HG03039 (cell line): ENCODE measurements around the gene DLG2.

ENCODE experiments used
- ATAC-seq: cut with Tn5 transposase; IDR thresholded peaks from one replicate; pipeline ENCODE4 v1.9.1; 2021; ENCODE audit warnings: mild to moderate bottlenecking, moderate library complexity; ENCODE audit not compliant: unreplicated experiment

Gene DLG2

DNA sequence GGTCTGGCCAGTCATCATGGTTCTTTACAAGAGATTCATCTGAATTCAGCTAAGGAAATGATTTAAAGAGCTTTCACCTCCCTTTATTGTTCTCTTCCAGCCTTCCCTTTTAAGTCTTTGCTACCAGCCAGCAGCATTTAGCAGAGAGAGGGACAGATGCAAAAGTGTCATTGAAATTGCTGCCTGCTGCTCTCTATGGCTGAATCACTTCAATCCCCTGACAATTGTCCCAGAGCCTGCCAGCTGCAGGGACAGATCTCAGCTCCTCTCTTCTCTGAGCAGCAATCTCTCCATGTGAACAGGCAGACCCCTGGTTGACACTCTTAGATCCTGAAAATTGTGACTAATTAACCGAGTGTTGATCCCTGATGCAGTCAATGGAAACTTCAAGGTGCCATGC is 1524.0 kb downstream of the DLG2 start:
- no peak for ATAC-seq

DNA sequence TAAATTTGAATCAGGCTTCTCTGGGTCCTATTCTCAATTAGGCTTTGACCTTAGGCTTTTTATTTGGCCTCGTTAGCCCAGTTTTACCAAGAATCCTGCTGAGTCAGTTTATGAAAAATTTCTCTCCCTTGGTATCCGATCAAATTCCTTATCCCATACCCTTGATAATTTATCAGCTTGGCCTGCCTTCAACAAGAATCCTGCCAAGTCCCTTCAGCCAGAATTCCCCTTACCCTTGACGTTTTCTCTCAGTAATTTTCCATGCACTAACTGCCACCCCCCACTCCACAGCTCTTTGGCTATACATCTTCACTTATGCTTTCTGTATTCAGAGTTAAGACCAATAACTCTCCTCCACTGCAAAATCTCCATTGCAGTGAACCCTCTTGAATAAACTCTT is 1530.0 kb downstream of the DLG2 start:
- no peak for ATAC-seq

DNA sequence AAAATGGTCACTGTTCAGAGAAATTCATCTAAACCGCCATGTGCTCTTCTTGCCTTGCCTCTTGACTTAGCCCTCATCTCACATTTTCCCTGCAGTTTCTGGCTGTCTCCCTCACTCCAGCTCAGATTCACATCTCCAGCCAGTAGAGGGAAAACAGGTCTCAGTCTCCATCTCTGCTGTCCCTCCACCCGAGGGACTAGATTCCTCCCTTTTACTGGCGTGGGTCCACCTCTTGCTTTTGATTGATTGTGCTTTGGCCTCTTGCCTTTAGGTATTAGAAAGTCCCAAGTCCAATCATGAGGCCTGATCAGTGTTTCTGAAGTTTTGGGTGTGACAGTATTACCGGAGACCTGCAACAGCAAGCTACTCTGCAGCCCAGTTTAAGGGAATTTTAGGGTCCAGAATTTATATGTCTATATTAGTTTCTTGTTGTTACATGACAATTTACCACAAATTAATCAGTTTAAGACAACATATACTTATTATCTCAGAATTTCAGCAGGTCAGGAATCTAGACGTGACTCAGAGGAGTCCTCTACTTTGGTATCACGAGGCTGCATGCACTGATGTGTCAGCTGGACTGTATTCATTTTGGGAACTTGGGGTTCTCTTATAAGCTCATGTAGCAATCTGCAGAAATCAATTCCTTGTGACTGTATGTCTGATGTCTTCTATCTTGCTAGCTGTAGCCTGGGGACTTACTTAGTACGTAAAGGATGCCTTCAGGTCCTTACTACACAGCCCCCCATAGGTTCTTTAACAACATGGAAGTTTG is 1535.7 kb downstream of the DLG2 start:
- no peak for ATAC-seq

GRCh38 chr11:84089072-84090057 is 1537.8 kb downstream of the DLG2 start:
- ATAC-seq: no peak

DNA sequence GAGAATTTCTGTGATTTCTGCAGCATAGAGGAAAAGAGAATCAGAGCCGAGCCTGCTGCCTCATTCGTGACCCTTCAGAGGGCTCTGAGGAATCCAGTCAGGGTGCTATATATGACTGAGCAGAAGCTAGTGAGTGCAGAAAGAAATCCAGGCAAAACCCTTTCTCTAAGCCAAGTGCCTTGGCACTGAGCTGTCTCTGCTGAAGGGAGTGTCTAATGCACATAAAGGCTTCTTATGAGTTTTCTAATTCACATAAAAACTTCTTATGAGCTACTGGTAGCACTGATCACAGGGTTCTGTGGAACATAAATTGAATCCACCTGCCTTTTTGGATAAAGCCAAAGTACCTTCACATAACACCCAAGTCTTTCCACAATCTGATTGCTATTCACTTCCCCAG is 1555.3 kb downstream of the DLG2 start:
- no peak for ATAC-seq

DNA sequence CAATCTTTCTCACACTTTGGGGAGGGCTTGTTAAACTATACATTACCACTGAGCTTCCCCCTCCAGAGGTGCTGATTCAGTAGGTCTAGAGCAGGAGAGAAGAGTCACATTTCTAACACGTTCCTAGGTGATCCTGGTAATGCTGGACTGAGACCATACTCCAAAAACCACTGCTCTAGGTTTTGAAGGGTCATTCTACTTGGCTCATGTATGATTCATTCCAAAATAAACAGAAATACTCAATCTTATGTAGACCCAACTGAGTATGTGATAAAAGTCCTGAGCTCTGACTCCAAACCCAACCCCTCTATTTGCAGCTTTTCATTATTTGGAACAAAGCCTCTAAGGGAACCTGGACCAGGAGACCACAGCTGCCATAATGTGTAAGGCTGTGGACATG is 1558.1 kb downstream of the DLG2 start:
- ATAC-seq: no peak

GRCh38 chr11:84061726-84062125 is 1565.4 kb downstream of the DLG2 start:
- ATAC-seq: no peak

DNA sequence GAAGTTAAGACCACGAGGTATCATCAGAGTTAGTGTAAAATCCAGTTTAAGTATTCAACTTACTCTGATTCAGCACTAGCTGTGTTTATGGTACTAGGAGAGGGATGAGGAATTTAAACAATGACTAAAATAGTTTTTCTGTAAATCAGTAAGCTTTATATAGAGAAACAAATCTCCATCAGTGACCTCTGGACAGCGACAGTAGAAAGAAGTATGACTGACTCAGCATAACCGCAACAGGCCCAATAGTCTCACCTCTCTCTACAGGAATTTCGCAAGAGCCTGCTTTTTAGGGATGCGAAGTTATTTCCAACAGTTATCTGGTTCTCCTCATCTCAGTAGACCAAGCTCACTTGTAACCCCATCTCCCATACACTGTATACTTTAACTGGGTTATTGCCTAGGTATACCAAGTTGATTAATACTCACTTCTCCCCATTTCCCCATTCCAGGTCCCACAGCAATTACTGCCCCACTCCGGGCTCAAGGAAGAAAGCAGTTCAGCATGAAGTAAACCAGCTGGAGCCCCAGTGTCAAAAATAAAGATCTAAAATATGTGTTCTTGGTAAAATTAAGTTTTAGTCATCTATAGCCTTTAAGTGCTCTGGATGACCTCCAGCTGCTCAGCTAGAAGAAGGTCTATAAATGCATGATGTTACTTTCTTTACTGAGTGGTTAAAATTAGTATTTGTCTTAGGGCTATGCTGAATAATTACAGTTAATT is 1570.3 kb downstream of the DLG2 start:
- ATAC-seq: no peak

DNA sequence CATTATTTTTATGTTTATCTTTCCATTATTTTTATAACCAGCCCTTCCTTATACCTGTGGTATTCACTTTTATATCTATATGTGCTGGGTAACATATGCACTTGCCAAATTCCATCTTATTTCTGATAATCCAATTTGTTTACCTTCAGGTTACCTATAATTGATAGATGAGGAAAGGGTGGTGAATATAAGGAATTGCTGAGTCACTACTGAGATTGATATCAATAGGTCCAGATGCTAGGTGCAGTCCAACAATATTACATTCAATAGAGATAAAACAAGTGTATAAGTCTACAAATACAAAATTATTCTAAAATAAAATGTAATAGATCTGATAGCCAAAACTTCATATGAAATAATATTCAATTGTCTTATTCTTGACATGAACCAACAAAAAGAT is 1582.0 kb downstream of the DLG2 start:
- ATAC-seq: no peak

DNA sequence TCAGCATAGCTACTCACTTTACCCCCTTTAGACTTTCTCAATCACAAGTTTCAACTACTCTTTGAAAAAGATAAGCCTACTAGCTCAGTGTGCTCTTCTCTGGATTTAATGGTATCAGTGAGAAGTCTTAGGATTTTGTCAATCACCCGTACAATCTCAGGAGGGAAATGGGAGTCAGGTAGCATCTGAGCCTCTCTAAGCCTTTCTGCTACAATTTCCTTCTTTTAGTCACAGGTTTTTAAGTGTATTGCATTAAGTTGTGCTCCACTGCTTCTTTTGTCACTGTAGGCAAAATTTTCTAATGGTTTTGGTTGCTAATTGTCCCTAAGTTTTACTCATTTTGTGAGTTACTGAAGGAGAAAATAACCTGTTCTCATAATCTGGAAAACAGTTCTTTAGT is 1582.4 kb downstream of the DLG2 start:
- ATAC-seq: no peak

DNA sequence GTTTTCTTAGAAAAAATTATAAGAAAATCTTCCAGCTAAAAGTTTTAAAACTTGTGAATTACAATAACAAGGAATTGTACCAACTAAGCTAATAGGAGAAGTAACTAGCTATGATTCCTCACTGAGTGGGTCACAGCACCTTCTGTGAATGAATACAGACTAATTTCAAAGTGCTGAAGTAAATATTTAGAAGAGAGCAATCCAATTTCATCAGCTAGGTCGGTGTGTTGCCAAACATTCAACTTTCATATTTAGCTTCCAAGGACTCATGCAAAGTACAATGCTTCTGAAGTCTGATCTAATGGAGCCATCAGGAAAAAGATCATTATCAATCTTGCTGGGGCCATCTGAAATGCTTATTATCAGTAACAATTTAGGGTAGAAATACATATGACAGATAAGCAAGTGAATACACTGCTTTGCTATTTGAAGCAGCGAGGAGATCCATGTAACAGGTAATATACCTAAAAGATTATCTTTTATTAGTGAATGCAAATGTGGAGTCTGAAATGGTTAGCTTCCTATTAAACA is 1590.4 kb downstream of the DLG2 start:
- no peak for ATAC-seq

DNA sequence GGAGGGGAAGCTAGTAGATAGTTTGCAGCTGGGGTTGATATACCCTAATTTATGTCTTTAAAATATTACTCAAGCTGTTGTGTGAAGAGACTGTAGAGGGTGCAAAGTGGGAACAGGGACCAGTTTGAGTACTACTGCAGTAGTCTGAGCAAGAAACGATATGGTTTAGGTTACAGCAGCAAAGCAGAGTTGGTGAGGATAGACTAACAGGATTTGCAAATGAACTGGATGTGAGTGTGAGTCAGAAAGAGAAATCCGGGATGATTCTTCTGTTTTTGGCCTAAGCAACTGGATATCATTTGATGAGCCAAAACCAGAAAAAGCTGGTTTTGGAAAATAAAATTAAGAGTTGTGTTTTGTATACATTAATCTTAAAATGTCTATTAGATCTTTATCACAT is 1591.5 kb downstream of the DLG2 start:
- ATAC-seq: no peak

- ATAC-seq: no peak
Measured at GRCh38 chr11:84034484-84034883, 1592.7 kb downstream of the DLG2 start.

DNA sequence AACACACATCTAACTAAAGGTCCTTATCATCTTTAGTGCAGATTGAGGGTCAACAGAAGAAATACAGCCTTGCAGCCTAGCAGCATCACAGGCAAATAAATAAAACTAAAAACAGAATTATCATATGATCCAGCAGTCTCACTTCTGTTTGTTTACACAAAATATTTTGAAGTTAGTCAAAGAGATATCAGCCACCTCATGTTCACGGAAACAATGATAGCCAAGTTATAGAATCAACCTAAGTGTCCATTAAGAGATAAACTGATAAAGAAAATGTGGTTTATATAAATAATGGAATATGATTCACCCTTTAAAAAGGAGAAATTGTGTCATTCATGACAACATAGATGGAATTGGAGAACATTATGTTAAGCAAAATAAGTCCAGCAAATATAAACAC is 1602.9 kb downstream of the DLG2 start:
- ATAC-seq: no peak

- ATAC-seq: no peak
Measured at GRCh38 chr11:84022695-84023094, 1604.4 kb downstream of the DLG2 start.

DNA sequence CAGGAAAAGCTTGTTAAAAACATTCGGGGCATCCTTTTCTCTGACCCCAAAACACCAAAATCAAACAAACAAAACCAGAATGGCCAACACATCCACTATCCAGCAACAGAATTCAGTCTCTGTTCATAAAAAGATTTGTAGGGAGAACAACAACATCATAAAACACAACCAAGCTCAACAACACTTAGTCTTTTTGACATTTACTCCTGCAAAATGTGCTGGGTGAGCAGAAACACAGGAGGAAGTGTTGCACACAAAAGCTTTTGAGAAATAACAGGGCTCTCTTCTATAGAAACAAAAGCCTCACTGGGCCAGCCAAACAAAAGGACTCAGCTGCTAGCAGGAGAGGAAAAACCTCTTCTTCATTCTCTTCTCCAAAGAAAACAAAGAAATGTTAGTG is 1604.9 kb downstream of the DLG2 start:
- ATAC-seq: no peak

DNA sequence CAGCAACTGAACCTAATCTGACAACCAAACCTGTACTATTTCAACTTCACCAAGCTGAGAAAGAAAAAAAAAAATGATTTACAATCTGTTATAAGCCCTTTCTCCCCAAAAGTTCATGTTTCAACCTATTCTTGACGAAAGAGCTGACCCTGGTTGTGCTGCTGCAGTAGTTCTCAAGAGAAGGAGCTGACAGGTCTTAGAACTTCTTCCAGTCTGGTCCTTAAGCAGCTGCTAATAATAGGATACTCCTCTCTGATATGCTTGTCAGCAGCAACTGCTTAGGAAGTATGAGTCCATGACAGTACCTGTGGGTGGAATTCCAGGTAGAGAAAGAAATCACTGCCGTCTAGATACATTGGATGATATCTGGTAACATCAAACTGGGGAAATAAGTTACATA is 1605.9 kb downstream of the DLG2 start:
- no peak for ATAC-seq

- ATAC-seq: no peak
Measured at GRCh38 chr11:84019571-84020194, 1607.5 kb downstream of the DLG2 start.

- ATAC-seq: no peak
Measured at GRCh38 chr11:84014539-84014938, 1612.6 kb downstream of the DLG2 start.

GRCh38 chr11:84012171-84012826 is 1614.8 kb downstream of the DLG2 start:
- no peak for ATAC-seq
